PFSK-1 (cell line): ENCODE results near the gene PTPRM.

Experiments
- POLR2AphosphoS5 ChIP-seq: IDR thresholded peaks from 2 replicates; pipeline ENCODE4 v1.6.1; 2012; ENCODE audit warnings: low read depth, mild to moderate bottlenecking, control low read depth, low read length, moderate library complexity
- TAF1 ChIP-seq: IDR thresholded peaks from 2 replicates; pipeline ENCODE4 v1.6.1; 2012; ENCODE audit warnings: low read length, control low read depth, borderline replicate concordance; ENCODE audit not compliant: insufficient read depth
- TF ChIP-seq, protein P1 (sequence below), 2 experiments: IDR thresholded peaks; 2 replicates each; pipeline versions ENCODE4 v1.6.1 to v1.8.0; 2011 to 2012; ENCODE audit warnings: low read depth in 2 of 2, low read length in 2 of 2, control low read depth in 1 of 2, inconsistent platforms in 1 of 2, mild to moderate bottlenecking in 1 of 2, moderate library complexity in 1 of 2; ENCODE audit not compliant: insufficient read depth in 1 of 2

- no peak for TF ChIP-seq POLR2AphosphoS5
- no peak for TF ChIP-seq TAF1
- TF ChIP-seq, protein P1, sequence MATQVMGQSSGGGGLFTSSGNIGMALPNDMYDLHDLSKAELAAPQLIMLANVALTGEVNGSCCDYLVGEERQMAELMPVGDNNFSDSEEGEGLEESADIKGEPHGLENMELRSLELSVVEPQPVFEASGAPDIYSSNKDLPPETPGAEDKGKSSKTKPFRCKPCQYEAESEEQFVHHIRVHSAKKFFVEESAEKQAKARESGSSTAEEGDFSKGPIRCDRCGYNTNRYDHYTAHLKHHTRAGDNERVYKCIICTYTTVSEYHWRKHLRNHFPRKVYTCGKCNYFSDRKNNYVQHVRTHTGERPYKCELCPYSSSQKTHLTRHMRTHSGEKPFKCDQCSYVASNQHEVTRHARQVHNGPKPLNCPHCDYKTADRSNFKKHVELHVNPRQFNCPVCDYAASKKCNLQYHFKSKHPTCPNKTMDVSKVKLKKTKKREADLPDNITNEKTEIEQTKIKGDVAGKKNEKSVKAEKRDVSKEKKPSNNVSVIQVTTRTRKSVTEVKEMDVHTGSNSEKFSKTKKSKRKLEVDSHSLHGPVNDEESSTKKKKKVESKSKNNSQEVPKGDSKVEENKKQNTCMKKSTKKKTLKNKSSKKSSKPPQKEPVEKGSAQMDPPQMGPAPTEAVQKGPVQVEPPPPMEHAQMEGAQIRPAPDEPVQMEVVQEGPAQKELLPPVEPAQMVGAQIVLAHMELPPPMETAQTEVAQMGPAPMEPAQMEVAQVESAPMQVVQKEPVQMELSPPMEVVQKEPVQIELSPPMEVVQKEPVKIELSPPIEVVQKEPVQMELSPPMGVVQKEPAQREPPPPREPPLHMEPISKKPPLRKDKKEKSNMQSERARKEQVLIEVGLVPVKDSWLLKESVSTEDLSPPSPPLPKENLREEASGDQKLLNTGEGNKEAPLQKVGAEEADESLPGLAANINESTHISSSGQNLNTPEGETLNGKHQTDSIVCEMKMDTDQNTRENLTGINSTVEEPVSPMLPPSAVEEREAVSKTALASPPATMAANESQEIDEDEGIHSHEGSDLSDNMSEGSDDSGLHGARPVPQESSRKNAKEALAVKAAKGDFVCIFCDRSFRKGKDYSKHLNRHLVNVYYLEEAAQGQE (IDR thresholded peaks at IDR 0.05; ENCODE audit: insufficient read depth in 1 of 2, low read depth in 2 of 2, low read length in 2 of 2) = no peak
Measured at GRCh38 chr18:7624697-7625096, 57.6 kb downstream of the PTPRM start.
